Activated T-helper 1 cell treated with anti-CD3 and anti-CD28 coated beads, Interleukin-12 subunit alpha, Interleukin-12 subunit beta, Interleukin-2, Interleukin-4 antibody, amounts not matched to agents 30 ng/mL and 10 ng/mL and 1 ng/mL, durations not matched to agents 14 hours and 24 hours and 36 hours (primary cell): ENCODE measurements around the gene THNSL1. TPM values are rescaled to one million over a fixed set of nuclear protein-coding genes. Genes with fewer than 3 reads are reported as not detected.
"Not testable (repeated sequence)": the region's sequence is repeated elsewhere in the genome, so short reads cannot be mapped to it uniquely, and the experiment has no call there.

ENCODE experiments used
- DNase-seq: peaks from one replicate; pipeline ENCODE4 v3.0.0; 2021; ENCODE audit warnings: low spot score
- H3K27ac Mint-ChIP-seq: one replicate; pipeline ENCODE4 v1.8.0; 2021; ENCODE audit warnings: mild to moderate bottlenecking, mixed read lengths
- H3K27me3 Mint-ChIP-seq: one replicate; pipeline ENCODE4 v1.8.0; 2022; ENCODE audit warnings: mild to moderate bottlenecking, moderate library complexity, mixed read lengths; ENCODE audit not compliant: insufficient read depth
- H3K36me3 Mint-ChIP-seq: one replicate; pipeline ENCODE4 v1.8.0; 2021; ENCODE audit warnings: low read depth, mixed read lengths
- H3K4me1 Mint-ChIP-seq: one replicate; pipeline ENCODE4 v1.8.0; 2021; ENCODE audit warnings: low read depth, mixed read lengths
- H3K4me3 Mint-ChIP-seq: one replicate; pipeline ENCODE4 v1.8.0; 2021; ENCODE audit warnings: mild to moderate bottlenecking, moderate library complexity, mixed read lengths
- H3K9me3 Mint-ChIP-seq: one replicate; pipeline ENCODE4 v1.8.0; 2021; ENCODE audit warnings: mixed read lengths
- intact Hi-C: fragments of 100-400 bp; cut with micrococcal nuclease; formaldehyde crosslinking; loops from one replicate; pipeline ENCODE4 v1.15.1; 2024
- total RNA-seq: library from RNA; stranded (reverse); gene quantifications from 2 replicates; pipeline ENCODE4 v1.2.3, GENCODE V29; 2022

THNSL1 gene
- total RNA-seq, 1 donor from 2014 or later, result 3.0 TPM

DNA sequence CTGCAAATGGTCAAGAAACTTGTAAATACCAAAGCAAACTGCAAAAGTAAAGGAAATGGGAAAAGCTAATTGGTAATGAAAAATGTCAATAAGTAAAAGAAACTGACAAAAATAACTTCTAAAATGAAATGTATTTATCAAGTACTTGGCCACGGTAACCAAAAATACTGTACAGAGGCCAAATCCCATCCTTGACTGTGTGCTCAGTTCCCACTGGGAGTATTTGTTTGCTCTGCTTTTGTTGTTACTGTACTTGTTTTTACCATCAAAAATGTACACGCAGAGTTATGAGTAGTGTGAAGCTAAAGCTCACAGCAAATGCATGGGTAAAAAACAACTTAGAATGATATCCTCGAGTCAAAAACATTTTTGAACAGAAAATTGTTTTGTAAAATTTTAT, 31.5 kb upstream of the THNSL1 start:
- H3K4me3 Mint-ChIP-seq, result no peak overlapping the region
- H3K4me1 Mint-ChIP-seq, result no peaks in the 10 kb centered on the region
- intact Hi-C loops, result no loop called here
- no peak overlapping the region for H3K27ac Mint-ChIP-seq
- H3K27me3 Mint-ChIP-seq, result peaks cover 2% of the 10 kb centered on the region
- no peaks in the 10 kb centered on the region for H3K9me3 Mint-ChIP-seq
- no peak for DNase-seq
- no peaks in the 10 kb centered on the region for H3K36me3 Mint-ChIP-seq

GRCh38 chr10:24988831-24989640, 27.4 kb upstream of the THNSL1 start:
- H3K27me3 Mint-ChIP-seq, result peaks cover 9% of the 10 kb centered on the region
- DNase-seq, result no peak
- H3K36me3 Mint-ChIP-seq, result no peaks in the 10 kb centered on the region
- H3K4me1 Mint-ChIP-seq, result no peaks in the 10 kb centered on the region
- no peaks in the 10 kb centered on the region for H3K9me3 Mint-ChIP-seq
- no peak overlapping the region for H3K27ac Mint-ChIP-seq
- no peak overlapping the region for H3K4me3 Mint-ChIP-seq
- intact Hi-C loops, result no loop called here

- H3K4me1 Mint-ChIP-seq, result no peaks in the 10 kb centered on the region
- no peaks in the 10 kb centered on the region for H3K36me3 Mint-ChIP-seq
- H3K9me3 Mint-ChIP-seq, result no peaks in the 10 kb centered on the region
- DNase-seq, result no peak
- H3K4me3 Mint-ChIP-seq, result no peak overlapping the region
- H3K27ac Mint-ChIP-seq, result no peak overlapping the region
- H3K27me3 Mint-ChIP-seq, result peaks cover 9% of the 10 kb centered on the region
- intact Hi-C loops, result loop anchor here (1.0 kb wide), 1 partner anchor 347 kb away; no protein-coding TSS in a partner anchor
Measured at GRCh38 chr10:24989867-24990266, 26.5 kb upstream of the THNSL1 start.

- H3K27me3 Mint-ChIP-seq, result peaks cover 9% of the 10 kb centered on the region
- no peak for DNase-seq
- intact Hi-C loops, result no loop called here
- no peaks in the 10 kb centered on the region for H3K9me3 Mint-ChIP-seq
- H3K4me3 Mint-ChIP-seq, result no peak overlapping the region
- H3K36me3 Mint-ChIP-seq, result no peaks in the 10 kb centered on the region
- H3K4me1 Mint-ChIP-seq, result no peaks in the 10 kb centered on the region
- H3K27ac Mint-ChIP-seq, result no peak overlapping the region
Measured at GRCh38 chr10:24991298-24991697, 25.1 kb upstream of the THNSL1 start.

DNA sequence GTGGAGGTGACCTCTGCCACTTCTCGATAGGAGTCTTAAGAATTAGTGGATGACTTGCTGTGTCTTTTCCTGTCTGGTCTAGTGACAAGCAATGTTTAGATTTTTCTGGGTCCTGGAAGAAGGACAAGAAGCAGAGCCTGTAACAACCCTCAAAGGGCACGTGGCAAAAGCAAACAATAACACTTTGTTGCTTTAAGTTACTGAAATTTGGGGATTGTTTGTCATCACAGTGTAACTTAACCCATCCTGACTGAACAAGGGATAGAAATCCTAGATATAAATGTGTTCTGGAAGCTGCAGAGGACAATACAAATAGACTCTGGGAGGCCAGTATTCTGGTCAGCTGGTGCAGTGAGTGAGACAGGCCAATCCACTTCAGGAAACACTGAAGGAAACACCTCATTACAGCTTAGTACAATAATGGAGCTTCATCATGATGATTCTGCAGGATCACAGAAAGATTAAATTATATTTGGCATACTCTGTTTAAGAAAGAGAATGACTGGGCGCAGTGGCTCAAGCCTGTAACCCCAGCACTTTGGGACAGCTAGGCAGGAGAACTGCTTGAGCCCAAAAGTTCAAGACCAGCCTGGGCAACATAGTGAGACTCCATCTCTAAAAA, 23.8 kb upstream of the THNSL1 start:
- DNase-seq, result no peak
- no peak overlapping the region for H3K27ac Mint-ChIP-seq
- no peaks in the 10 kb centered on the region for H3K36me3 Mint-ChIP-seq
- H3K4me3 Mint-ChIP-seq, result no peak overlapping the region
- no peaks in the 10 kb centered on the region for H3K9me3 Mint-ChIP-seq
- H3K4me1 Mint-ChIP-seq, result no peaks in the 10 kb centered on the region
- intact Hi-C loops, result no loop called here
- peaks cover 7% of the 10 kb centered on the region for H3K27me3 Mint-ChIP-seq

- Mint-ChIP-seq H3K9me3 (no peaks in the 10 kb centered on the region), H3K27ac (no peak overlapping the region), H3K36me3 (no peaks in the 10 kb centered on the region), H3K4me3 (no peak overlapping the region), H3K4me1 (no peaks in the 10 kb centered on the region), H3K27me3 (peaks cover 7% of the 10 kb centered on the region)
- intact Hi-C loops, result no loop called here
- no peak for DNase-seq
Measured at GRCh38 chr10:24993237-24993958, 23.0 kb upstream of the THNSL1 start.

DNA sequence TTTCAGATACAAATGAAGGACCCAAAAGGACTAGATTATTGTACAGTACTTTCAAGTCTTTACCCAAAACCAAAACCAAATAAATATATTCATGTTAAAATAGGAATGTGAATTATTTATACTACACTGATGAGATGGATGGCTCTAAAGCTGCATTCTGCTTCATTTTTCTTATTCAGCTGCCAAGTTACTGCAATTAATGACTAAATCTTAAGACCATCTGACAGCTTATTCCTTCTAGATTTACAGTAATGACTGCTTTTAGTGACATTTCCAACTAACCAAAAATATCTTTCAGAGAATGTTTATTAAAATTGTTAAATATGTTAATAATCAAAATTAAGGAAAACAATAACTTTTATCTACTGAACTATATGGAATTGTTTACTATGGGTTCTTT, 21.3 kb upstream of the THNSL1 start:
- H3K36me3 Mint-ChIP-seq, result no peaks in the 10 kb centered on the region
- peaks cover 7% of the 10 kb centered on the region for H3K27me3 Mint-ChIP-seq
- no peaks in the 10 kb centered on the region for H3K9me3 Mint-ChIP-seq
- intact Hi-C loops, result no loop called here
- H3K4me3 Mint-ChIP-seq, result no peak overlapping the region
- no peaks in the 10 kb centered on the region for H3K4me1 Mint-ChIP-seq
- DNase-seq, result no peak
- no peak overlapping the region for H3K27ac Mint-ChIP-seq

DNA sequence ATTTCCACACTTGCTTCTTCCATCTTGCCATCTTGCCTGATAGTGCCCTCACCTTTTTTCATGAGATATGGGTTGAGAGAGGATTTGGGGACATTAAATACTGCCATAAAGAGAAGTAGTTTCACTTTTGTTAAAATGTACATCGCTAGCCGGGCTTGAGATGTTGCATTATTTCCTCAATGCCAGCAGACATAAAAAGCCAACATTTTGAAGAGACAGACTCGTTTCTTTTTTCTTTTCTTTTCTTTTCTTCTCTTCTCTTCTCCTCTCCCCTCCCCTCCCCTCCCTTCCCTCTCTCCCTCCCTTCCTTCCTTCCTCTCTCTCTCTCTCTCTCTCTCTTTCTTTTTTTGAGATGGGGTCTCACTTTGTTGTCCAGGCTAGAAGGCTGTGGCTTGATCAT, 18.4 kb upstream of the THNSL1 start:
- H3K4me1 Mint-ChIP-seq, result no peaks in the 10 kb centered on the region
- no peak for DNase-seq
- H3K4me3 Mint-ChIP-seq, result no peak overlapping the region
- no peaks in the 10 kb centered on the region for H3K36me3 Mint-ChIP-seq
- intact Hi-C loops, result no loop called here
- H3K27me3 Mint-ChIP-seq, result peaks cover 11% of the 10 kb centered on the region
- H3K27ac Mint-ChIP-seq, result no peak overlapping the region
- H3K9me3 Mint-ChIP-seq, result peaks cover 8% of the 10 kb centered on the region

- intact Hi-C loops, H3K27me3 Mint-ChIP-seq, H3K36me3 Mint-ChIP-seq, H3K4me3 Mint-ChIP-seq, DNase-seq, H3K4me1 Mint-ChIP-seq, H3K27ac Mint-ChIP-seq: not testable (repeated sequence)
- H3K9me3 Mint-ChIP-seq, result peaks cover 12% of the 10 kb centered on the region
Measured at GRCh38 chr10:25011591-25011990, 4.8 kb upstream of the THNSL1 start.

GRCh38 chr10:25014579-25014978, 1.8 kb upstream of the THNSL1 start:
- H3K27ac Mint-ChIP-seq, result no peak overlapping the region
- peaks cover 16% of the 10 kb centered on the region for H3K4me1 Mint-ChIP-seq
- no peak for DNase-seq
- peaks cover 12% of the 10 kb centered on the region for H3K9me3 Mint-ChIP-seq
- H3K36me3 Mint-ChIP-seq, result peaks cover 1% of the 10 kb centered on the region
- intact Hi-C loops, result no loop called here
- H3K4me3 Mint-ChIP-seq, result no peak overlapping the region
- H3K27me3 Mint-ChIP-seq, result peaks cover 2% of the 10 kb centered on the region

DNA sequence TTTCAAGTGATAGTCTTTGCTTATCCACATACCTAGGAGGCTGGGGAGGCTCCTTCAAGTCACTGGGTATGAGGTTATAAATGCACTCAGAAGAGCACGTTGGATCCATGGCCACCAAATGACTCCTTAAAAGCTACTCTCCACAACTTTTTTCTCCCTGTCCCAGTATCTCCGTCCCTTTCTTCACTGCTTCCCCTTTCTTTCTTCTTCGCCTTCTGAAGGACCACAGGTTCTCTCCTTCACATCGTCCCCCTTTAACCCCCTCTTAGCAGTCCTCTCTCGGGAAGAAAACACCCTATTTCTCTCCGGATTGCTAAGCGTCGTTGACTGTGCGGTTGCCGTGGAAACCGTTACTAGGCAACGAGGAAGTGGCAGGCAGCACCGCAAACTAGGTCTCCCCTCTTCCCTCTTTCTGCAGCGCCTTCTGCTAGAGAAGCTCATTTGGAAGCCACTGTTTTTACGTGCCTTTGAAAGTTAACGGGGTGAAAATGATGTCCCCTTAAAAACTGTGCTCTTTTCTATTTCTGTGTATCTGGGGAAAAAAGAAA, 510 bp upstream of the THNSL1 start, which contains the start of gene ENKUR:
Gene ENKUR (minus strand): TSS at position 331 of the 548 bp plus-strand sequence. CDS start 222 bp downstream, at position 109.
- peaks cover 7% of the 10 kb centered on the region for H3K9me3 Mint-ChIP-seq
- intact Hi-C loops, result loop anchor here (1.0 to 5.0 kb wide), 12 partner anchors 64 to 1579 kb away; partner anchors contain the start of genes OTUD1 and PRTFDC1

DNA sequence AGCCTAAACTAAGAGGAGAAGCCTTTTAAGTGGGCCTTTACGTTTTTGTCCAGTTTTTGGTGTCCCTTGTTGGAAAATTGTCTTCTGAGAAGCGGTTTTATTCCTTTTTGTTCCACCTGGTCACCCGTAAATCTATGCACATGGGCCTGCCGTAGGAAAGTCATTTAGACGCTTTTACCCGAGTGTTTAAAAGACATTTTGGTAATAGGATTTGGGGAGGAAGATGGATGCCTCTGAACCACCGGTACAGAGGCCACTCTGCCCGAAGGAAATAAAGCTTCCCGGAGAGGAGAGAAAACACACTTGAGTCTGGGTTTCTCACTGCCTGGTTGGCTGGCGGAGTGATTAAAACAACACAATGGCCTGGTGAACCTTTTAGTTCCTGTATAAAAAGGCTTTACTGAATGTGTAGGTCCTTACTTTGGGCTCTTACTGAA, 760 bp downstream of the THNSL1 start:
- no peak for DNase-seq
- intact Hi-C loops, result loop anchor here (1.0 to 5.0 kb wide), 8 partner anchors 45 to 1580 kb away; partner anchors contain the start of gene OTUD1

More for the DNA sequence above, 510 bp upstream of the THNSL1 start, which contains the start of gene ENKUR:
- peak within 1 kb of the TSS; percentile 95 for H3K27ac Mint-ChIP-seq
- DNase-seq, result peak; percentile 85
- H3K4me3 Mint-ChIP-seq, result peak within 1 kb of the TSS; percentile 89
- peaks cover 1% of the 10 kb centered on the region for H3K36me3 Mint-ChIP-seq
- peaks cover 2% of the 10 kb centered on the region for H3K27me3 Mint-ChIP-seq
- H3K4me1 Mint-ChIP-seq, result peaks cover 16% of the 10 kb centered on the region

More for the DNA sequence above, 760 bp downstream of the THNSL1 start:
- Mint-ChIP-seq H3K4me1 (peaks cover 16% of the 10 kb centered on the region), H3K9me3 (peaks cover 7% of the 10 kb centered on the region), H3K4me3 (peak overlapping the region; percentile 89), H3K27me3 (peaks cover 2% of the 10 kb centered on the region), H3K36me3 (peaks cover 1% of the 10 kb centered on the region), H3K27ac (peak overlapping the region; percentile 95)
